AG10803 (cell line): ENCODE measurements around the gene DCP1B.
A peak's percentile ranks its signal among the peaks of the same experiment; 100 is the strongest.

Experiments used
- DNase-seq: peaks from one replicate; pipeline ENCODE4 v3.0.0; 2010; ENCODE audit warnings: low read depth
- H3K4me3 ChIP-seq: 2 replicates; pipeline ENCODE4 v1.5.1; 2011; ENCODE audit warnings: mild to moderate bottlenecking, low read length, control low read depth
- TF ChIP-seq, protein P1 (sequence below): conservative IDR thresholded peaks from 2 replicates; pipeline ENCODE4 v1.5.1; 2011; ENCODE audit warnings: mild to moderate bottlenecking, low read length, control low read depth, inconsistent platforms

The DCP1B gene

GRCh38 chr12:1930803-1931597, 73.3 kb downstream of the DCP1B start:
- TF ChIP-seq, protein P1, sequence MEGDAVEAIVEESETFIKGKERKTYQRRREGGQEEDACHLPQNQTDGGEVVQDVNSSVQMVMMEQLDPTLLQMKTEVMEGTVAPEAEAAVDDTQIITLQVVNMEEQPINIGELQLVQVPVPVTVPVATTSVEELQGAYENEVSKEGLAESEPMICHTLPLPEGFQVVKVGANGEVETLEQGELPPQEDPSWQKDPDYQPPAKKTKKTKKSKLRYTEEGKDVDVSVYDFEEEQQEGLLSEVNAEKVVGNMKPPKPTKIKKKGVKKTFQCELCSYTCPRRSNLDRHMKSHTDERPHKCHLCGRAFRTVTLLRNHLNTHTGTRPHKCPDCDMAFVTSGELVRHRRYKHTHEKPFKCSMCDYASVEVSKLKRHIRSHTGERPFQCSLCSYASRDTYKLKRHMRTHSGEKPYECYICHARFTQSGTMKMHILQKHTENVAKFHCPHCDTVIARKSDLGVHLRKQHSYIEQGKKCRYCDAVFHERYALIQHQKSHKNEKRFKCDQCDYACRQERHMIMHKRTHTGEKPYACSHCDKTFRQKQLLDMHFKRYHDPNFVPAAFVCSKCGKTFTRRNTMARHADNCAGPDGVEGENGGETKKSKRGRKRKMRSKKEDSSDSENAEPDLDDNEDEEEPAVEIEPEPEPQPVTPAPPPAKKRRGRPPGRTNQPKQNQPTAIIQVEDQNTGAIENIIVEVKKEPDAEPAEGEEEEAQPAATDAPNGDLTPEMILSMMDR, result no peak
- H3K4me3 ChIP-seq, result no peak overlapping the region

GRCh38 chr12:1929985-1930802, 74.1 kb downstream of the DCP1B start:
- no peak overlapping the region for H3K4me3 ChIP-seq
- DNase-seq, result no peak
- TF ChIP-seq, protein P1, result no peak

More at GRCh38 chr12:1930803-1931597, 73.3 kb downstream of the DCP1B start:
- no peak for DNase-seq

- no peak overlapping the region for H3K4me3 ChIP-seq
- TF ChIP-seq, protein P1, result no peak
- no peak for DNase-seq
Observed at GRCh38 chr12:1929241-1929984, 74.8 kb downstream of the DCP1B start.

DNA sequence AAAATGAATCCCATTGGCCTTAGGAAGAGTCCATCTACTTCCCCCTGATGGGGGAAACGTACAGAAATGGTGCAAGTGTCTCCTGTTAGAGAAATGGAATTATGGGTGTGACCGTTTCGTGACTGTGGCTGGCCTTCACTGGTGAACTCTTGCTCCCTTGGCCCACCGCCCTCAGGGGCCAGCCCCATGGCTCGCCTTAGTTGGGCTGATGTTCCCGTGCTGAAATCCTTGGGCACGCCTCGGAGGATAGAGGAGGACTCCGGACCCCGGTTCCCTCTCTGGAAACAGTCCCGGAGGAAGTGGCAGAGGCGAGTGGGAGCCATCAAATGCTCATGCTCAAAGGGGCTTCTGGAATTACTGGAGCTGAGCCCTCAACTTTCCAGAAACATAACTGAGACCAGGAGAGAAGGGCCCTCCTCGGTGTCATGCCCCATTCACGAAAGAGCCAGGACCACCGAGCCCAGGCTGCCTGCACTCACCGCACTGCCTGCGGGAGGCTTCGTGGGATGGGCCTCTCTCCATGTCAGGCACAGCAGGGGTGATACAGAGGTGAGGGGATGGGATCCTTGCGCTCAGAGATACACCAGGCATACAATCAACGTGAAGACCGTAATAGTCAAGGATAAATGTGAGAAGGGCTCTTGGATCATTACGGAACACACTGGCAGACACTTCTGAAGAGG, 75.7 kb downstream of the DCP1B start:
- H3K4me3 ChIP-seq, result no peak overlapping the region
- TF ChIP-seq, protein P1, result no peak
- DNase-seq, result no peak

- TF ChIP-seq, protein P1, result no peak
- H3K4me3 ChIP-seq, result no peak overlapping the region
- DNase-seq, result peak; percentile 41
Observed at GRCh38 chr12:1927751-1928351, 76.4 kb downstream of the DCP1B start.

DNA sequence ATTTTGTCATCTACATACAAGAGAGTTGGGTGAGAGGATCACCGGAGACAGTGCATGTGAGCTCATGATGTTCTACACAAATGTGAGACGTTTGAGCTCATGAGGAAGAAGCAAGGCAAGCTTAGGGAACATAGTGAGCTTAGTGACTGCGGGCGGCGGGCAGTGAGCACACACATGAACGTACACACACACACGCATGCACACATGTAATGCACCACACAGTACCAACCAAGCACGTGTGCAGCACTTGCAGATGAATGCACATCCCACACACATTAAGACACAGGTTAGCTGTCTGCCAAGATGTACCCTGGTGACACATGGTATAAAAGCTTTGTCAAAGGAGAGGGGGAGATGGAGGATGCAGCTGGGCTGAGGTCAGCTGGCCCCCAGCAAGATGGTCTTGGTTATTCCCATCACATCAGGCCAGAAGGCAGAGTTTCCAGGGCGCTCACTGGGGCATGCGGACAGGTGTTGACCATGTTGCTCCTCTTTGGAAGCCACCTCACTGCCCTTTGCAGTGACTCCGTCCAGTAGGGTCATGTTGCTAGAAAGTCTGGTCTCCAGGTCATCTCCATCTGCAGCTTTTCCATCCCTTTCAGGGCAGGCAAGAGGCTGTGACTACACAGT, 77.1 kb downstream of the DCP1B start:
- TF ChIP-seq, protein P1, result no peak
- no peak for DNase-seq
- H3K4me3 ChIP-seq, result no peak overlapping the region
